NCI-H2081 (cell line): Measurements from ENCODE around the gene CBLB.

Experiments used
- DNase-seq, 2 experiments: peaks; one replicate each; lab custom pipeline; 2025; lab: John Stamatoyannopoulos, UW

CBLB gene

GRCh38 chr3:105869861-105870755 is 1.3 kb upstream of the CBLB start:
- DNase-seq, result no peak

DNA sequence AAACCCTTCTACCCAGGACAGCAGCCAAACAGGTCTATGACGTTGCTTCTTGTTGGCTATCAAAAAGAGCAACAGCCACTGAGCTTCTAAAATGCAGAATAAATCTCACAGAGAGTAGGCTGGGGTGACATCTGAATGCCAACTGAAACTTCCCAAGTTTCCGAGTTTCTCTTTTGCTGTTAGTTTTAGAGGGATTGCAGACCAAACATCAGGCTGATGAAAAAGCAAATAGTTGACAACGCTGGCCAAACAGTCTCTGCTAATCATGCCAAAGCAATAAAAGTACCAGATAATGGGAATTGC is 670 bp upstream of the CBLB start:
- no peak for DNase-seq

- DNase-seq, result peak; percentile 47 to 52
Observed at GRCh38 chr3:105868431-105868741, 426 bp downstream of the CBLB start.

DNA sequence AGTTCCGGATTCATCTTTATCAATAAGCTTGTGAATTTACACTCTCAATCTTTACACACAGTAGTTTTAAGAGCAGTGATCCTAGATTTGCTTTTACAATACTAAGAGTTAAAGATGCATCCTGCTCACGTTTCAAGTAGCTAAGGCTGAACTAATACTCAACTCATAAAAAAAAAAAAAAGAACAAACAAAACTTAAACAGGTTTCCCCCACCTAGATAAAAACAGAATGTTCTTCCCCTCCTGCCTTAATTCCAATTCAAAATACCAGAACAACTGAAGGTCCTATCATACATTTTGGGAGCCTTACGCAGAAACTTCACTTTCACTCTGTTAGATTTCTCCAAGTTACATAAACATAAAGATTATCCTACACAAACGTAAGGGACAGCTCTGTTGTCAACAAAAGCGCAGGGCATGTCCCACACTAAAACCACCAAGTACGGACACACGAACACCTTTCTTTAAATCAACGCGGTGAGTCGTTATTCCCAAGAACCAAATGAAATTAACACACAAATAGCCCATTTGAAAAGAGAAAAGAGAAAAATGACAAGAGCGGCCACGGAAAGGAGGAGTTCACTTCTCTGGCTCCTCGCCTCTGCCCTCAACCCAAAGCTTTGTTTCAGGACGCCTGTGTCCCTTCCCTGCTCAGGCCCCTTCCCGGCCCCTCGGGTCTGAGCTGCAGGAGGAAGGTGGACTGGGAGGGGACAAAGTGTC is 941 bp downstream of the CBLB start:
- DNase-seq, result peak; percentile 39 to 45

GRCh38 chr3:105866656-105867653 is 1.9 kb downstream of the CBLB start:
- DNase-seq, result no peak

DNA sequence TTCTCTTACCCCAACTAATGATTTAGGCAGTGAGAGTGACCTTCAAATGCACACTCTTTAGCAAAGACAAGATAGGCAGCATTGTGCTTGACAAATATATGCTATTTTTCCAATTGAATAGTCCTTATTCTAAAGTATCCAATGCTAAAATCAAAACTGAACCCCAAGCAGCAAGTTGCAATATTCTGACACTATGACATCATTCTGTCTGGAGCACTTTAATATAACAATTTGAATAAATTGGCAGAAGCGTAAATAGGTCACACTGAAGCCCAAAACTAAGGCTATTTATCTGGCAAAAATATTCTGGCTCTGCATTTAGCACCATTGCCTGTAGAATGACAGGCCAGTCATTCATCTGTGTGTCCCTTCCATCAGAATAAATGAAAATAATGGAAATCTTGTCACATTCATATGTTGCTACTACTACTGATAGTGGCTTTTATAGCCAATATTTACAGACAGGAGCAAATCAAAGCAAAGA is 2.9 kb downstream of the CBLB start:
- DNase-seq, result no peak

DNA sequence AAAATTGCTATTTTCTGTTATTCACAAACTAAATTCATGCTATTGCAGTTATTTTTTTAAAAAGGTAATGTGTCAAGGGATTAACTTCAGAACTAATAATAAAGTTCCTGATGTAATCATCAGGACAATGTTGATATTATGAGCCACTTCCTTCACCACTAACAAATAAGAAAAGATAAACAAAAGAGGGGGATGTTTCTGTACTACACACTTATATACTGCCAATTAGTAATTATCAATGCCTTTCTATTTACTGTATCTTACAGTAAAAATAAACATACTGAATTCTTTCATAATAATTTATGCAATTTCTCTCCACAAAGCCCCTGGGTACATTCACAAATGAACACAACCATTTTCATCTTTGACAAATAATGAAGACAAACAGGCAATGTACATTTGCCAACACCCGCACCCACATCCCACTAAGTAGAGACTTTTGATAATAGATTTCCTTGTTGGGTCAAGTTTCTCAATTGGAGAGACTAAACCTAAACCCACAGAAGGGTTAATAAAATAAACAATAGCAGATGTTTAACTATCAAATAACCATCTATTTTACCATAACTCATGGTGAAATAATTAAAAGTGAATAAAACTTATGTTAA is 3.7 kb downstream of the CBLB start:
- peak in 1 of 2 experiments; percentile 23 for DNase-seq

- DNase-seq, result no peak
Observed at GRCh38 chr3:105864212-105864611, 4.6 kb downstream of the CBLB start.

DNA sequence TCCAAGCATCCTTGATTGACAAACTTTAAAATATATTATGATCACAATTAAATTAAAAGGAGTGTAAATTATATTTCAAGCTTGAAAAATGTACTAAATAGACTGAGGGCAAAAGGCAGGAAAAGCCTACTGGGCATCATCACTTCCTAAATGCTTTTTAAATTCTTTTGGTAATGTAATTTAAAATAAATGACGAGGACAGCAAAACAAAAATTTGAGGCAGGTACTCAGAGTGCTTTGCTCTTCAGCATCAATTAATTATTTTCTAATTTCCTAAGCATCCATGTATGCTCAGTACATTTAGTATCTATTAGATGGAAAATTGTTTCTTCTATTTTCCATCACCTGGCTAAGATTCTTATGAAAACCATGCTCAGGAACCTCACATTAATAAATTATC is 5.2 kb downstream of the CBLB start:
- DNase-seq, result no peak

DNA sequence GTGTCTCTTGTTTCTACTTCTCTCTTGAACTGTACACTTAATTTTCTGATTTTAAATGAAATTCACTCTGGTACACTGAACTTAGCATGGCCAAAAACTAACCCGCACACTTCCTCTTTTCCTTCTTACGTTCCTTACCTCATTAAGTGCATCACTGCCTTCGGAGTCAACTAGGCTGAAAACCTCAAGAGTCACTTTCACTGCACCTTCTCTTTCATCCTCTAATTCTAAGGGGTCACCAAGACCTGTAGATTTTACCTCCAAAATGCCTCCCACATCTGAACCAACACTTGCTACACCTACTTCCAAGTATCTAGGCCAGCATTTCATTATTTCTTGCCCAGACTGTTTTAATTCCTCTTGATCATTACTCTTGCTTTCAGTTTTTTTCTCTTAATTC is 6.6 kb downstream of the CBLB start:
- no peak for DNase-seq

DNA sequence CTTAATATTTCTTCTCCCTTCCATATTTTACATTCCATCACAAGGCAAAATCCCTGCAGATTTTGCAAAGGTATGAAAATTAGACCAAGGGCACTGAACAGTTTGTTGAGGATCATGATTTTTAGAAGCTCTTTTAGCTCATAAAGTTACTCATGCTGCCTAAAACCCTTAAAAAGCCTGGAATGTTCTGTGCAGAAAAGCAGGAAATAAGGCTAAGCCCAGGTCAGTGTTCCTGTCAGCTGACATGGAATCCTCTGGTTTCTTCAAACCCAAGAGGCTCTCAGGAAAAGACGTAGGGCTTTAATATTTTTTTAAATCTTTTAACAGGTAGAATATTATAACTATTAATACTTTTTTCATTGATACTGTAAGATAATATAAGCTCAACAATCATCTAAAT is 8.2 kb downstream of the CBLB start:
- no peak for DNase-seq

DNA sequence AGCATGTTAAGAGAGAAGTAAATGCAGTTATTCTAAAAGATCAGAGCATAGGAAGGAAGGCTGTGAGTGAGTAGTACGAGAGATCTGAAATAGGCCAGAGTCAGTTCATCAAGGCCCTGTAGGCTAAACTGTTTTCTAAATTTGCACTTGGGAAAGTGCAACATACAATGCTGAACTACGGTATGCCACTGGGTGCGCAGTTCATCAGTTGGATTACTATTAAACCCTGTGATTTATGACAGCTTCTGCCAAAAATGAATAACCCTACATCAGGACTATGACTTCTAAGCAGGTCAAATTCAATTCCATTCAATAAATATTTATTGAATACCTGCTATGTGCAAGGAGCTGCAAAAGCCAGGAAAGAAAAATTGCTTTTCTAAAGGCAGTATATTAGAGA is 10.8 kb downstream of the CBLB start:
- DNase-seq, result no peak

DNA sequence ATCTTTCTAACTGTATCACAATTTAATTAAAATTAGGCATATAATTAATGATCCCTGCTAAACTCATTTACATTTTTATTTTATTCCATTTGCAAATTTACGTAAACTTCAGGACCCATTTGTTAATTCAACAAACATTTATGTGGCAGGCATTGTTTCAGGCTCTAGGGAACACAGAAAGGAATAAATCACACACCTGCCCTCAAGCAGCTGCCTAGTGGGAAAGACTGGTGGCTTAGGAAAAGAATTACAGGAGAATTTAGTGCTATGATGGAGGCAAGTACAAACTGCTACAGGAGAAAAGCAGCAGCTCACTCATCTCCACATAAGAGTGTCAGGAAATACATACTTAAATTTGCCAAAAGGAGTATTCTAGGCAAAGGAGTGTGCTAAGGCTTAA is 11.2 kb downstream of the CBLB start:
- DNase-seq, result no peak

- no peak for DNase-seq
Observed at GRCh38 chr3:105856605-105857004, 12.2 kb downstream of the CBLB start.

GRCh38 chr3:105853801-105854432 is 14.9 kb downstream of the CBLB start:
- DNase-seq, result no peak

DNA sequence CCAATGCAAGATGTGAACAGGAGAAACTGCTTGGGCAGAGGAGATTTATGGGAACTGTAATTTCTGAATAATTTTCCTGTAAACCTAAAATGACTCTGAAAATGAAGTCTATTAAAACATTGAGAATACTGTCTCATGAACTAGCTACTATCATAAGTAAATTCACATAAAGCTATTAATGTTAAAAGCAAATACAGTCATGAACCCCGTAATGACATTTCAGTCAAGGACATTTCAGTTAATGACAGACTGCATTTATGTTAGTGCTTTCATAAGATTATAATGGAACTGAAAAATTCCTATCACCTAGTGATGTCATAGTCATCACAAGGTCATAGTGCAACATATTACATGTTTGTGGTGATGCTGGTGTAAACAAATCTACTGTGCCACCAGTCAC is 17.2 kb downstream of the CBLB start:
- DNase-seq, result no peak

- no peak for DNase-seq
Observed at GRCh38 chr3:105851176-105851575, 17.6 kb downstream of the CBLB start.

DNA sequence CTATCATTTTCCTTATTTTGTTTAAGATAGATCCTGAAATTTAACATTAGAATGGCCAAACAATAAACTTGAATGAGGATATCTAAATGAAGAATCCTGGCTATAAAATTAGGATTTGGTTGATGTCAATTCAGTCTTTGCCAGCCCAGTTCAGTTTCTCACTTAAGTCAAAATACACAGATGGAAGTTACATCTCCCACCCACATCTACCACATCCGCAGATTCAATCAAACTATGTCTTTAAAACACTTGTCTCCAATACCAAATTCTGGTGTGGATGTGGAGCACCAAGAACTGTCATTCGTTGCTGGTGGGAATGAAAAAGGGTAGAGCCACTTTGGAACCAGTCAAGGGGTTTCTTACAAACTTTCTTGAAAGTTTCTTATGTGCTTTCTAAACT is 18.2 kb downstream of the CBLB start:
- DNase-seq, result no peak

DNA sequence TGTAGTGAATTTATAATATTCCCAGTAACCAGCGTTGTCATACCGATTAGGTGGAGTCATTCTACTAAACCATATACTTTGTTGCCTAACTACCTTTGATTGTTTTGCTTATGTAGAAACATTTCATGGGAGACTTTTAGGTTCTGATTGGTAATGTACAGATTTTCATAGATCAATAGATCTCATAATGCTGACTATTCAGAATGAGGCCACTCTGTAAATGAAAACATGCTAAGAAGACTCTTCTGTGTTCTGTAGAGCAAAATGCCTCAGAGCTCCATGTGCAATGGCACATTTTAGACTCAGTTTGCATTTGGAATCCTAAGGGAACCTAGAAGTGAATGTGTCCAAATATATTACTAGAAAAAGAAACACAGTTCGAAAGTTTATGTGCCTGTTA is 20.0 kb downstream of the CBLB start:
- DNase-seq, result no peak

DNA sequence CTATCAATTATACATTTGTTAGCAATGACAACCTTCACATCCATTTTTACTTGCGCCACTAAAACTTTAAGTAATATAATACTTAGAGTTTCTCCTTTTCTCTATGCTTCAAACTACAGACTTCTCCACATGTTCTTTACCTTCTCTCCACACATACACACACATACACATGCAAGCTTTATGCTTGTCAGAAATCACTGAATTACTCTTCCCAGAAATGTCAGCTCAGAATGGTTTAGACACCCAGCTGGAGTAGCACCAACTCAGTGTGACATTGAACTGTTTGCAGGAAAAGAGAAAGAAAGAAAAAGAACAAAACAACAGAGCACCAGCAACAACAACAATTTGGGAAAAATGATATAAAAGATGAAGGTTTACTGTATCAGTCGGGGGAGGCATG is 20.9 kb downstream of the CBLB start:
- DNase-seq, result no peak

- no peak for DNase-seq
Observed at GRCh38 chr3:105847452-105847851, 21.4 kb downstream of the CBLB start.

DNA sequence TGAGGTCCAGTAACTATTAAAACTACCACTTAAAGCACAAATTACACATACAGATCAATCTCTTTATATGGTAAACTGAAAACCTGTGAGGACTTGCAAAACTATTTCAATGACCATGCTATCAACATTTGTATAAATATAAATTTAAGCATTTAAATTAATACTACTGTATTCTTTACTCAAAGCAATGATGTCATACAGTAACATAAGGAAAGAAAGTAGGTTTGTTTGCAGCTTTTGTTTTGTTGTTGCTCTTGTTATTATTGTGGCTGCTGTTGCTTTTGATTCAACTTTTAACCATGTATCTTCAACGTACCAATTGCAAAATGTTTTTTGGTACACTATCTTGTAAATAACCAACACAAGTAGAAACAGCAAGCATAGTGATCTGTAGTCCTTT is 22.0 kb downstream of the CBLB start:
- no peak for DNase-seq
